ENCODE measurements around the gene MS4A8.

Gene MS4A8

GRCh38 chr11:60765355-60765754 is 65.9 kb downstream of the MS4A8 start:
- DNase-seq, result no peak
